COLO829 (cell line): Measurements from ENCODE around the gene TMEM170A.
A peak's percentile ranks its signal among the peaks of the same experiment; 100 is the strongest.
"Not testable (repeated sequence)": the region's sequence is repeated elsewhere in the genome, so short reads cannot be mapped to it uniquely, and the experiment has no call there.

Source experiments
- DNase-seq: peaks from one replicate; pipeline ENCODE4 v3.0.0; 2012; ENCODE audit warnings: low spot score

Gene TMEM170A, protein sequence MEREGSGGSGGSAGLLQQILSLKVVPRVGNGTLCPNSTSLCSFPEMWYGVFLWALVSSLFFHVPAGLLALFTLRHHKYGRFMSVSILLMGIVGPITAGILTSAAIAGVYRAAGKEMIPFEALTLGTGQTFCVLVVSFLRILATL

DNA sequence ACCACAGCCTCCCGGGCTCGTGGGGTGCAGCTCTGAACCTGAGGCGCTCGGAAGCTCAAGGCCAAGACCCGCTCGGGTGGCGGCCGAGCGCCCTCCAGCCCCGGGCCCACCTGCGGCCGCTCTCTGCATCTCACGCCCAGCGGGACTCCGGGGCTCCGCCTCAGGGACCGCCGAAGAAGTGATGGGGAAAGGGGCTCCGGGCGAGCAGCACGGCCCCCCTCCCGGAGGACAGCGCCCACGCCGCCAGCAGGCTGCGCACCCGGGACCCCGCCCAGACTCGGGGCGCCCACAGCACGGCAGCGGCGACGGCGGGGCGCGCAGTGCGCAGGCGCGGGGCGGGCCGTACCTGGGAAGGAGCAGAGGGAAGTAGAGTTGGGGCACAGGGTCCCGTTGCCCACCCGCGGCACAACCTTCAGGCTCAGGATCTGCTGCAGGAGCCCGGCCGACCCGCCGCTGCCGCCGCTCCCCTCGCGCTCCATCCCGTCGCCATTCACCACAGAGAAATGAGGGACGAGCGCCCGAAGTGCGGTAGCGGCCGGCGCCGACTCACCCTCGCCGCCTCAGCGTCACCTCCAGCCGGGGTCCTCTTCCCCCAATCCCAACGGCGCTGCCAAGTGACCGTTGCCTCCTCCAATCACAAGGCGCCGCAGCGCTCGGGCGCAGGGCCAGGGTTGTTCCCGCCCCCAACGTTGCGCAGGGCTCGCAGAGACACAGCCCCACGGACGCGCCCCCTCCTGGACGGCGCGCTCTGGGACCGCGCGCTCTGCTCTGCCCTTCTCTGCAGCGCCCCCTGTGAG, at the start of gene TMEM170A:
TSS of gene TMEM170A (minus strand) at position 568 of the 797 bp plus-strand sequence. CDS start at position 479, 89 bp downstream.
- peak; percentile 75 for DNase-seq

DNA sequence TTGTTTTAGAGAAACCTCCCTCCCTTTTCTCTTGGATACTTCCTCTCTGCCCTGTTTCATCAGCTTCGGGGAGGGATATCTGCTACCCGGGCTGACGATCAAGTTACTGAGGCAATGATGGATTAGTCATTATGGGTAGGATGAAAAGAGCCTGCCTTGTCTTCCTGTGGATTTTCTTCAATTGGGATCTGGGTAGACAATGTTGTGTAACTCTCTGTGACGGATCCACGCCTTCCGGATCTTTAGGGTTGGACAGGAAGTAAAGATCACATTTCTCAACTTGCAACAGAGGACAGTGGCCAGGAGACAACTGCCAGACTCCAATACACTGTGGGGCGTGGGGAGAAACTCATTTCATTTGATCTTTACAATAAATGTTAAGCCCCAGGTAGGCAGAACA, 42.1 kb upstream of the TMEM170A start:
- peak; percentile 86 for DNase-seq

GRCh38 chr16:75506107-75506506, 41.6 kb upstream of the TMEM170A start:
- DNase-seq = no peak

DNA sequence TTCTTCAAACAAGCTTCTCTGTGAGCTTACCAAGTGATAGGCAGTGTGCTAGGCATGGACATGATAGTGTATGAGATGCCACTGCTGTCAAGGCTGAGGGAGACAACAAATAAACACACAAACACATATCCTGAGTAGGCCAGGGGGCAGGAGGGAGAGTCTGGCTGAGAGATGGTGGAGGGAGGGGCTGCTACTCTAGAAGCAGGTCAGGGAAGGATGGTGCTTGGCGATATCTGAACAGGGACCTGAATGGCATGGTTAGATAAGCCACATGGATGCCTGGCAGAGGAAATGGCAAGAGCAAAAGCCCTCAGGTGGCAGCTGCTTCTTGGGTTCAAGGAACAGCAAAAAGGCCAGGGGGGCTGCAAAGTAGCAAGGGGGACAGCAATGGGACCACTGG, 39.3 kb upstream of the TMEM170A start:
- DNase-seq = no peak

DNA sequence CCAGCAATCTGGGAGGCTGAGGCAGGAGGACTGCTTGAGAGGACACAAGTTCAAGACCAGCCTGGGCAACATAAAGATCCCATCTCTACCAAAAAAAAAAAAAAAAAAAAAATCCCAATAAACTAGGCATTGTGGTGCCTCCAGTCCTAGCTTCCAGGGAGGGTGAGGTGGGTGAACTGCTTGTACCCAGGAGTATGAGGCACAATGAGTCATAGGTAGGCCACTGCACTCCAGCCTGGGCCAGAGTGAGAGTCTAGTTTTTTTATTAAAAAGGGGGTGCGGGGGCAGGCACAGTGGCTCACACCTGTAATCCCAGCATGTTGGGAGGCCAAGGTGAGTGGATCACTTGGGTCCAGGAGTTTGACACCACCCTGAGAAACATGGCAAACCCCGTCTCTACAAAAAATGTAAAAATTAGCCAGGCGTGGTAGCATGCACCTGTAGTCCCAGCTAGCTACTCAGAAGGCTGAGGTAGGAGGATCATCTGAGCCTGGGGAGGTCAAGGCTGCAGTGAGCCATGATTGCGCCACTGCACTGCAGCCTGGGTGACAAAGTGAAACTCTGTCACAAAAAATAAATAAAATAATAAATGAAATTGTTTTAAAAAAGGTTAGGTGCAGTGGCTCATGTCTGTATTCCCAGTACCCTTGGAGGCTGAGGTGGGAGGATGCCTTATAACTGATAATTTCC, 38.6 kb upstream of the TMEM170A start:
- no peak for DNase-seq

- DNase-seq = not testable (repeated sequence)
These were observed 37.3 kb upstream of the TMEM170A start for GRCh38 chr16:75501820-75502219.

- no peak for DNase-seq
These were observed 36.9 kb upstream of the TMEM170A start for GRCh38 chr16:75501359-75501758.

DNA sequence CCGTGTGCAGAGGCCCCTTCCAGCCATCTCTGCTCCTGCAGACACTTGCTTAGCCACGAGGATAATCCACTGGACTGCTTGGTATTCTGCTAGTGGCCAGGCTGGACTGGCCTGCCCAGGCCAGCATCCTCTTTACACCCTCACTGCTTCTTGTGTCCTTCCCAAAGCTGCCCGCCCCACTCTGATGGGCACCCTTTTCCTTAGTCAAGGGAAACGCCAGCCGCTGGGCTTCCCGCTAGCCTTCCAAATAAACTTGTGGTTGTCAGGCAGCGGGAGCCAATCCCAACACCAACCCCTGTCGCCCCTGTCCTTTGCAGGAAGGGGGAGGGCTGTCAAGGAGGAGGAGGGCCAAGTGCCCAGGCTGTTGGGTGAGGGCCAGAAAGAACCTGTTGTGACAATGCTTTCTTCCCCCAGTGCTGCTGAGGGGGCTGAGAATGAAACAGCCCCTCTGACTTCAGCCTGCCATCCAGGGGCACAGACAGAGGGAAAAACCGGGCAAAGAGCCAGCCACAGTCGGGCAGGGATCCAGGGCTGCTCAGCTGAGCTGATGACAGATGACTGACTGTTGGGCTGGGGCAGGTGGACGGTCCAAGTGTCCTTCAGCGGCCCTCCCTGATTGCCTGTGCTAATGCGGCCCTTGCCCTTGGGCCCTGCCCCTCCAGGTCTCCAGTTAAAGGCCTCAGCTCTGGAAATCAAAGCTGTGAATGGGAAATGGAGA, 34.3 kb upstream of the TMEM170A start:
- not testable (repeated sequence) for DNase-seq

DNA sequence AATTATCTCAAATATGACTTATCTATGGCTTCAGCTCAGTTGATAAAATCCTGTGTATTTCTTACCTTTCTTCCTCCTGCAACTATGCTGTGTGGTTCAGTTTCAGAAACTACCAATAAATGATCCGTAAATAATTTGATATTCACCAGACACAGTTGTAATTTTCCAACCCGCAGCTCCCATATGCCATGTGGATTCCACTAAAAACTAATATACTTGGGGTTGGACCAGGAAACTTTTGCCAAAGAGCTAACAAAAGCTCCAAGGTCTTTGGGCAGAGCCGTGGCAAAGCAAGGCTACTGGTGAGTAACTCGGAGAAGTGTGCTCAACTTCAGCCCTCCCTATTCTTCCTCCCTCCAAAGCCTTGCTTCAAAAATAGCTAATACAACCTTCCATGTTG, 33.1 kb upstream of the TMEM170A start:
- no peak for DNase-seq

DNA sequence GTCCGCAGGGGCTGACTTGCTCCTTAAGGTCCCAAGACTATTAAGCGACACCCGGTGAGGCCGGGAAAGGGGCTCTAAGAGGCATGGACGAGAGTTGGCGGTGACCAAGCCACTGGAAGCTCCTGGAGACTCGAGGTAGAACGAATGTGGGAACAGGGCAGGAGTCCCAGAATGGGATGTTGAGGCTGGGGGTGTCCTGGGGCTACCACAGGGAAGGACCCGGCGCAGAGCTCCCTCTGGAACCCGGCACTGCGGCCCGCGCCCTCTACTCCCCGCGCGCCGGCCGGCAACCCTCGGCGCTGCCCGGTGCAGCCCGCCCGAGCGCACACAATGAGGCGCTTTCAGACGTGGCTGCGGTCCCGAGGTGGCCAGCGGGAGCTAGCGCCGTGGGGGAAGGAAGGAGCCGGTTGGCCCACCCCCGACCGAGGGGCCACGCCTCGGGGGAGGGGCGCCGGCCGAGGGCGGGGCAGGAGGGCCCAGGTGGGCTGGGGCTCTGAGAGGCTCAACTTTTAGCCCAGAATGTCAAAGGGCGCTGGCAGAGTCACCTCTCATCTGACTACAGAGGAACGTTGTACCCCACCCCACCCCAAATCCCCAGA, 30.7 kb upstream of the TMEM170A start, which contains the start of gene CHST6:
TSS of gene CHST6 (minus strand) at position 366 of the 599 bp plus-strand sequence. CDS start 15,613 bp downstream, outside the sequence.
- DNase-seq = peak; percentile 43

DNA sequence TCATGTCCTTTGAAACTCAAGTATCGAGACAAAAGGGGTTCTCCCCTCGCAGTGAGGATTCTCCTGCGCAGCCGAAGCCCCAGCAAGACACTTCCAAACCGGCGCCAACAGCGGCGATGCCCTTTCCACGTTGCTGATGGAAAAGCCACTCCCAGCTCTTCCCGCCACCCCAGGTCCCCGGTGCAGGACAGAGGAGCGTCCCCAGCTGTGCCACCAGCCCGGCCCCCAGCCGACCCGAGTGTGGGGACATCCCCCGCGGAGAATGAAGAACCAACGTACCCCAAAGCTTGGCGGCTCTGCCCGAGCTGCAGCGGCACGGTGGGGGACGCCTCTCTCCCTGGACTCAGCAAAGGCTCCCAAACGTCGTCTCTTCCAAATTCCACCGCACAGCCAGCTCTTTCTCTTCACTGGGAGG, 30.2 kb upstream of the TMEM170A start:
- no peak for DNase-seq

GRCh38 chr16:75494184-75494583, 29.7 kb upstream of the TMEM170A start:
- no peak for DNase-seq

DNA sequence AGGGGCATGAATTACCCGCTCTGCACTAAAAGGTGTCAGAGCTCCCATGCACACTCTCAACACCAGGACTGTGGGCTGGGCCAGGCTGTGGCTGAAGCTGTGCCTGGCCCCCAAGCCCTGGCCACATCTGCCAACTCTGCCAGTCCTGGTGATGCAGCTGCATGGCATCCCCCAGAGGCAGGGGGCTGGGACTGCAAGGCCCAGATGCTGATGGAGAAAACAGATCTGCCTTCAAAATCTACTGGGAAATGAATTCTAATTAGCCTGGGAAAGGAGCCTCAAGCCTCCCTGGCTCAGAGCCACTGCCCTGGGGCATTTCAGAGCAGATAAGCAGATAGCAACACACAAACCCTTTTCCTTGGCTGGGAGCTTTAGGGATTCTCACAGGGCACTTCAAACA, 27.4 kb upstream of the TMEM170A start:
- no peak for DNase-seq

DNA sequence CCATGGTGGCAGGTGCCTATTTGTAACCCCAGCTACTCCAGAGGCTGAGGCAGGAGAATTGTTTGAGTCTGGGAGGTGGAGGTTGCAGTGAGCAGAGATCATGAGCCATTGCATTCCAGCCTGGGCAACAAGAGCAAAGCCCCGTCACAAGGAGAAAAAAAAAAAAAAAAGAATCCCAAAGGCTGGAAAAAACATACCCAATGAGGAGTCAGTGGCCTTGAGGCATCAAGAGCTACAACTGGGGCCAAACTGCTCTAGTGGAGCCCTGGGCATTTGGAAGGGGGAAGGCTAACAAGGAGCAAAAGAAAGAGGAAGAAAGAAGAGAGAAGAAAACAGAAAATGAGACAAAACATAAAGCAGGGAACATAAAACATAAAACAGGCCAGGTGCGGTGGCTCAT, 23.8 kb upstream of the TMEM170A start:
- no peak for DNase-seq

GRCh38 chr16:75486676-75487313, 22.3 kb upstream of the TMEM170A start:
- DNase-seq = no peak

DNA sequence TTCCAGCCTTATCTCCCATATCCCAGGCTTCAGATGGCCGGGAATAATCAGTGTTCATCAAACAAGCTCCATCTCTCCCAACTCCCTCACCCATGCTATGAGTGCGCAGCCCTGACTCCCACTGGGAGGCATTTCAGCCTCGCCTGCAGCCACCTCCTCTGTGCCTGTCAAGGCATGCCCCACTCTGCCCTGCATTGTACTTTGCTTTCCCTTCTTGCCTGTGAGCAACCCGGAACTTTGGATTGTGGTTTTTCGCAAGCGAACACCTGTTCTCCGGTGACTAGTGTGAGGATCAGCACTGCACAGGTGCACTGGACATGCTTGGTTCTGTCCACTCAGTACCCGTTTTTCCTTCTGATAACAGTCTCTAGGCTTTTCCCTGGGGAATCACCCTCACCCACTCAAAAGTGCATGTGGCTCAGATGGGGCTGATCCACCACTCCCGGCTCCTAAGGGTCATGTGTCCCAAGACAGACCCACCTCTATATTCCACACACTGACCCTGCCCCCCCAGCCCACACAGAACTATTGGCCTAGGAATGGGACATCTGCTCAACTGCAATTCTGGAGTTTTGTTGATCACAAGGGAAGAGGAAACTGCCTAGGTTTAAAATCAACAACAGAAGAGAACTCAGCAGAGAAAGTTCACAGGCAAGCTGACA, 21.7 kb upstream of the TMEM170A start:
- DNase-seq = no peak

DNA sequence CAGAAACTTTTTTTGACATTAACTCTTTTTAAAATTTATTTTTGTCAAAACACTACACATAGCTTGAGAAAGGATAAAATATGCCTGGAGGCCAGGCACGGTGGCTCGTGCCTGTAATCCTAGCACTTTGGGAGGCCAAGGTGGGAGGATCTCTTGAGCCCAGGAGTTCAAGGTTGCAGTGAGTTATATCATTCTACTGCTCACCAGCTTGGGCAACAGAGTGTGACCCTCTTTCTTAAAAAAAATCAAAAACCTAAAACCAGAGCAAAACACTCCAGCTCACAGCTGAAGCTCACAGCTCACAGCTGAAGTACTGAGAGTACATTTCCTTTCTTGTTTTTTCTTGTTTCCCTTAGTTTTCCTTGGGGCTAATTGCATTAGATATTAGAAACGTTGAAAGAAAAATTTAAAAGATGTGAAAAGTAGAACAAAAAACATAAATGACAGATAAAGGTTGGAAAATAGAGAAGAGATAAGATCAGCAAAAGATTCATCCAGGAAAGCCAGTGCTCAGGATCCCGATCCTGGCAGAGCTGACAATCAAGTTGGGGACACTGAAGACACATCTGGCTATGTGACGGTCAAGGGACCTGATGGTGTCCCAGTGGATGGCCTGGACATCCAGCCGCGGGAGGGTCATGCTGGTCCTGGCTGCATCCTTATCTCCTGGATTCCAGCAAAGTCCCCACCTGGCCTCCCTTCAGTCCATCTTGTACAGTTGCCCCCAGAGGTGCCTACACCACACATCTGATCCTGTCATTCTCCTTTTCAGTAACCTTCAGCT, 20.9 kb upstream of the TMEM170A start:
- no peak for DNase-seq

DNA sequence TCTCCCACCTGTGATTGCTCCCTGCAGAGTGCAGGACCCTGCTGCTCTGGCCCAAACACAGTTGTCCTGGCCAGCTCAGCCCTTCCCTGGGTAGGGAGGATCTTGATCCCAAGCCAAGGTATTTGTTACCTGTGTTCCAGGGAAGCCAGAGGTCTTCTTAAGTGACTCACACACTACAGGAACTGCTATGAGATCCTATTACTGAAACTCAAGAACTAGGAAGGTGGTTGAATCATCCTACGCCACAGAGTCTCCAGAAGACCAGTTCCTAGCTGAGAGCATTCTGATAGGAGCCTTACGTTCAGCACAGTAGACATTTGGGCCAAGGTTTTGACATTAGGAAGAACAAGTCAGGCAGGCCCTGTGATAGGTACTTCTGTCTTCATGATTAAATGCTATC, 18.7 kb upstream of the TMEM170A start:
- DNase-seq = no peak

- DNase-seq = no peak
These were observed 18.1 kb upstream of the TMEM170A start for GRCh38 chr16:75482434-75483205.
